GM10847 (cell line): Measurements from ENCODE around the gene BPTF.

Experiments used
- POLR2A ChIP-seq: IDR thresholded peaks from 2 replicates; pipeline ENCODE4 v1.6.1; 2011; ENCODE audit not compliant: insufficient read length; ENCODE audit errors: extremely low read depth

BPTF gene

DNA sequence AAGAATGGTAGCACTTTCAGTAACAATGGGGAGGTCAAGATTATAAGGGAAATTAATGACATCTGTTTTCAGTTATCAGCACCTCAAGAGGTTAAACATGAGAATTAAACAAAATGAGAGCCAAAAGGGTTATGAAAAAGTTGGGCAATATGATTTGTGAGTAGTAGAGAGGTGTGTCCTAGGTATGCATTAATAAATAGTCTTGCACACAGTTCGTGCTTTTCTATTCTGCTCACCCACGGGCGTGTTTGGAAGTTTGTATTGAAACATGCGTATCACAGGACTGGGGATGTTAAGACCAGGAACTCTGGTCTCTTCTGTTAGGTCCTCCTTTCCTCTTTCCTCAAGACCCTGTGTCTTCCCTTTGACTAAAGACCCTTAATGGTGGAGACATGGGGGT lies 6.0 kb downstream of the BPTF start:
- TF ChIP-seq POLR2A, result no peak

DNA sequence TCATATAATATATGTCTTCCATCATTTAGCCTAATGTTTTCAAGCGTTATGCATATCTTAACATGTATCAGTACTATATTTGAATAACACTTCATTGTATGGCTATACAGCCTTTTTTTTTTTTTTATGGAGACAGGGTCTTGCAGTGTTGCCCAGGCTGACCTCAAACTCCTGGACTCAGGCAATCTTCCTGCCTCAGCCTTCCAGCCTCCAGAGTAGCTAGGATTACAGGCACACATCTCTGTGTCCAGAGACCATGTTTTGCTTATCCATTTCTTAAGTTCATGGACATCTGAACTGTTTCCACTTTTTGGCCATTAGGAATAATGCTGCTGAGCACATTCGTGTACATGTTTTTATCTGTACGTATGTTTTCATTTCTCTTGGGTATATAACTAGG lies 7.8 kb downstream of the BPTF start:
- TF ChIP-seq POLR2A, result no peak

DNA sequence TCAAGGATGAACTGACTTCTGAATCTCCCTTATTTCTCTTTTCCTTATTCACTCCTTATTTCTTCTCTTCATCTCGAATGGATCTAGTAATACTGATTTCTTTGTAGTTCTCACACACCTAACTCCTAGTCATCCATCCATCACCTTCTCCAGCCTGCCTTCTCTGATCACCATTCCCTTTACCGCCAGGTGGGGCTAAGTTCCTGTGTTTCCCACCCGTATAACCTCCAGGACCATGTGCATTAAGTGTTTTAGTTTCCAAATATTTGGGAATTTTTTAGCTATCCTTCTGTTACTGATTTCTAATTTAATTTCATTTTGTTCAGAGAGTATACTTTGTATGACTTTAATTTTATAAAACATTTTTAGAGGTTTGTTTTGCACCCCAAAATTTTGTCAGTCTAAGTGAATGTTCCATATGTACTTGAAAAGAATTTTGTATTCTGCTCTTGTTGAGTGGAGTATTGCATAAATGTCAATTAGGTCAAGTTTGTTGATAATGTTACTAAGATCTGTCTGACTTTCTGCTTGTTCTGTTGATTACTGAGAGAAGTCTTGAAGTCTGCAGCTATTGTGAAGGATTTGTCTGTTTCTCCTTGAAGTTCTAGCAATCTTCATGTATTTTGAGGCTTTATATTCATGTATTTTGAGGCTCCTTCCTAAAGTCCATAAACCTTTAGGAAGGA lies 8.8 kb downstream of the BPTF start:
- no peak for TF ChIP-seq POLR2A

DNA sequence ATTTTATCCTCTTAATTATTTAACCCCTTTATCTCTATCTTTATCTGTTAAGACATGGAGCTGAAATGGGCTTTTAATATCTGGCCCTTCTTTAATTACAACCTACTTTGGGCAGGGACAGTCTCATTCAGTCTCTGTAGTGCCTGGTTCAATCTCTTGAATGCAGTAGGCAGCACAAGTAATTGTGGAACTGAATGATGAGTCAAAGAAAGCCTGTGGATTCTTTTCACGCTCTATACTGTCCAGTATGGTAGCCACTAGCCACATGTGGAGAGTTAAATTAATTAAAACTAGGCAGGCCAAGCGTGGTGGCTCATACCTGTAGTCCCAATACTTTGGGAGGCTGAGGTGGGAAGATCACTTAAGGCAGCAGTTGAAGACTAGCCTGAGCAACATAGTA lies 9.3 kb downstream of the BPTF start:
- TF ChIP-seq POLR2A, result no peak

DNA sequence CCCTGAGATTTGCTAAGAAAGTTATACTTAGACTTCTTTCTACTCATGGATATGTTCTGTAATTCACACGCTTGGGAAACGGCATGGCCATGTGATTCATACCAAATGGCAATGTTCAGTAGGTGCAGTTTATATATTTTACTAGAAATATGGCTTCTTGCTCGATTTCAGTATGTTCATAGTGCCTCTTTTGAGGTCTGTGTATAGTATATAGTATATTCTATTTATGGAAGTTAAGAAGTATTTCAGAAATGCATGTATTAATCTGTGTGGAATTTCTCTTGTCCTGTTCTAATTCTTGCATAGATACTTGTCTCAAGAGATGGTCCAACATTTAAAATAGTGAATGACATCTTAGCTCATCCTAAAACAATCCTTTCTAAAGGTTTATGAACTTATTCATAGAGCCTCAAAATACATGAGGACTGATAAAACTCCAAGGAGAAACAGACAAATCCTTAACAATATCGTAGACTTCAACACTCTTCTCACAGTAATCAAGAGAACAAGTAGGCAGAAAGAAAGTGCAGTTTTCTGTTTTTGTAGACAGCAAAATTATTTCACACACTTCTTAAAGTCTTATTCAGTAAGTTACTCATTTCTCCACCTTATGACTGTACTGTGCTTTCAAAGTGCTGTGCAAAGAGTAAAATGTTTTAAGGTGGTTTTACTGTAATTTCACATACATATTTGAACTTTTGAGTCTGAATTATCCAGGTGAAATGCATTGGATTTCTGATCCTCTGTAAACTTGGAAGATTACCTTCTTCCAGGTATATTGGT lies 11.1 kb downstream of the BPTF start:
- no peak for TF ChIP-seq POLR2A

DNA sequence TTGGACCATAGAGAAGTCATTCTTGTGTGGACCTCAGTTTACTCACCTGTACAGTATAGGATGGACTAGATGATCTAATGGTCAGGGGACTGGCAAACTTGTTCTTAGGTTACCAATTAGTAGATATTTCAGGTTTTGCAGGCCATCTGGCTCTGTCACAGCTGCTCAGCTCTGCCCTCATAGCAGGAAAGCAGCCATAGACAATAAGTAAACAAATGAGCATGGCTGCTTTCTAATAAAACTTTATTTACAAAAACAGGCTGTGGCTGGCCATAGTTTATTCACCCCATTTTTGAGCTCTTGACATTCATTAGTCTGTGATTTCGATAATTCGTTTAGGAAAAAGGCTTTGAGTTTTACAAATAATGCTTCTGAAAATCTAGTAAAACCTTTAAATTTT lies 12.7 kb downstream of the BPTF start:
- TF ChIP-seq POLR2A, result no peak

DNA sequence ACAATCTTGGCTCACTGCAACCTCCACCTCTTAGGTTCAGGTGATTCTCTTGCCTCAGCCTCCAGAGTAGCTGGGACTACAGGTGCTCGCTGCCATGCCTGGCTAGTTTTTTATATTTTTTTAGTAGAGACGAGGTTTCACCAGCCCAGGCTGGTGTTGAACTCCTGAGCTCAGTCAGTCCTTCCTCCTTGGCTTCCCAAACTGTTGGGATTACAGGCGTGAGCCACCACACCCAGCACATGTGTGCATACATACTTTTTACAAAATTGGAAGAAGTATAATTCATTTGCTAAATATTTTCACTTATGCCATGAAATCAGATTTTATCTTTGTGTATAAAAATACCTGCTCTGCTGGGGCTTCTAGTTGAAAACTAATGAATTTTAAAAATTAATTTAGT lies 13.2 kb downstream of the BPTF start:
- no peak for TF ChIP-seq POLR2A

DNA sequence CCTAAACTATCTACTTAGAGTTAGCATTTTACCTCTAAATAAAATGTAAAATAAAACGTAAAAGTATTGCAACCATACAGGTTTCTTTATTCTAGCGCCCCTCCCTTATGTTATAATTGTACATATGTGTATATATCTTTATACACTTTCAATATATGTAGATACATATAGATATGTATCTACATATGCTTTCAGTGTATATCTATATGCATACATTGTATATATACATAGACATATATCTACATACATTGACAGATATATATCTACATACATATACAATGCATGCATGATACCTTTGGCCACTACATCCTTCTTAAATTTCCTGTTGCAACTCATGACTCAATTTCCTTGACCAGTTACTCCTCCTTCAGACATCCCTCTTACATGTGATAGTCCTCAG lies 16.7 kb downstream of the BPTF start:
- TF ChIP-seq POLR2A, result no peak

DNA sequence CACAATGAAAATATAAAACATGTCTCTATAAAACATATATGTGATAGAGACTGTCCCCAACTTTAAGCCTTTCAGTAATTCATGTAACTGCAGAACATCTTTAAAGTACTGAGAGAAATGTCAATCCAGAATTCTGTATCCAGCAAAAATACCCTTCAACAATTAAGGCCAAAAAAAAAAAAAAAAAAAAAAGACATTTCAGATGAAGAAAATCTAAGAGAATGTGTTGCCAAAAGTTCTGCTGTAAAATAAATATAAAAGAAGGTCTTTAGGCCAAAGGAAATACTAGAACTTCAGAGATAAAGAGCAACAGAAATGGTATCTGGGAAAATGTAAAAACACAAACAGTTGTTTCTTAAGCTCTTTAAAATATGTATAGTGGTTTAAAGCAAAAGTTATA lies 17.3 kb downstream of the BPTF start:
- no peak for TF ChIP-seq POLR2A

DNA sequence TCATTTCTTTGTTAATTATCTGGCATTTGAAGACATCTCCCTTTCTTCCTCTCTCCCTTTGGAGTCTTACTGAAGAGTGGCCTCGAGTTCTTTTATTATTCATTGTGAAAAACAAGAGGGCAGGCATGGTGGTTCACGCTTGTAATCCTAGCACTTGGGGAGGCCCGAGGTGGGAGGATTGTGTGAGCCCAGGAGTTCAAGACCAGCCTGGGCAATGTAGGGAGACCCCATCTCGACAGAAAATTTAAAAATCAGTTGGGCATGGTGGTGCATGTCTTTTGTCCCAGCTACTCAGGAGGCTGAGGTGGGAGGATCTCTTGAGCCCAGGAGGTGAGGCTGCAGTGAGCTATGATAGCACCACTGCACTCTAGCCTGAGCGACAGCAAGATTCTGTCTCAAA lies 20.1 kb downstream of the BPTF start:
- TF ChIP-seq POLR2A, result no peak

DNA sequence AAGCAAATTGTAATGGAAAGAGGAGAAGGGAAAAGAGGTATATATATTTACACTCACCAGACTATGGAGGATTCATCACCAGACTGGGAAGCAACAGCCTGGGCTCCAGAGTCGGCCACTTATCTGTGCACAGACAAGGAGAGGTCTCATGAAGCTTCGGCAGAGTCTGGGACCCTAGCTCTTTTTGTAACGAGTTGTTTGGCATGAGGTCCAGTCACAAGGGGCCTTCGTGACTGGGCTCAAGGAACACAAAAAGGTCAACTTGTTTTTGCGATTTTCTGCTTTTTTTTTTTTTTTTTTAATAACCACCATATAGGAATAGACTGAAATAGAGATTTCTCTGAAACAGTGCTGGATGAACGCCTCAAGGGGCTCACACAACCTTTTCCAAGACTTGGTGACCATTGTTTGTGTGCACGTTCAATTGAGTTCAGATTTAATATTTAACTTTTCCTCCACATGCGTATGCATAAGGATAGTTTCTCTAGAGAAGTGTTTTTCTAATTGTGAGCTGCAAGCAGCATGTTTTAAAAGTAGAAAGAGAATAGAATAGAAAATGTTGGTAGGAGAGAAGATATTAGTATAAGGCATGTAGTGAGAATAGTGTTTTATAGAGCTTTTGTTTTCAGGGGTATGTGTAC lies 25.8 kb downstream of the BPTF start:
- TF ChIP-seq POLR2A, result no peak

DNA sequence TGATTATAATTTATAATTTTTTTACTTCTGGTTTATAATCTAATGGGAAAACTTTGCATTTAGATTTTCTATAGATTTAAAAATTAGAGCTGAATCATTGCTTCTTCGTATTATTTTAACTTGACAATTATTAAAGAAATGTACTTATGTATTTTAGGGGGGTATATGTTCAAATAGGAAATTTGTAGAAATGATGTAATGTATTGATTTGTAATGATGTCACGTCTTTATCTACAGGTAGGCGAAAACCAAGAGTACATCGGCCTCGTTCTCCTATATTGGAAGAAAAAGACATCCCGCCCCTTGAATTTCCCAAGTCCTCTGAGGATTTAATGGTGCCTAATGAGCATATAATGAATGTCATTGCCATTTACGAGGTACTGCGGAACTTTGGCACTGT lies 28.4 kb downstream of the BPTF start:
- TF ChIP-seq POLR2A, result no peak

DNA sequence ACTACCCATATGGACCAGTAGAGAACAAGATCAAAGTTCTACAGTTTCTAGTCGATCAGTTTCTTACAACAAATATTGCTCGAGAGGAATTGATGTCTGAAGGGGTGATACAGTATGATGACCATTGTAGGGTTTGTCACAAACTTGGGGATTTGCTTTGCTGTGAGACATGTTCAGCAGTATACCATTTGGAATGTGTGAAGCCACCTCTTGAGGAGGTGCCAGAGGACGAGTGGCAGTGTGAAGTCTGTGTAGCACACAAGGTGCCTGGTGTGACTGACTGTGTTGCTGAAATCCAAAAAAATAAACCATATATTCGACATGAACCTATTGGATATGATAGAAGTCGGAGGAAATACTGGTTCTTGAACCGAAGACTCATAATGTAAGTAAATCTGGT lies 29.1 kb downstream of the BPTF start:
- no peak for TF ChIP-seq POLR2A

DNA sequence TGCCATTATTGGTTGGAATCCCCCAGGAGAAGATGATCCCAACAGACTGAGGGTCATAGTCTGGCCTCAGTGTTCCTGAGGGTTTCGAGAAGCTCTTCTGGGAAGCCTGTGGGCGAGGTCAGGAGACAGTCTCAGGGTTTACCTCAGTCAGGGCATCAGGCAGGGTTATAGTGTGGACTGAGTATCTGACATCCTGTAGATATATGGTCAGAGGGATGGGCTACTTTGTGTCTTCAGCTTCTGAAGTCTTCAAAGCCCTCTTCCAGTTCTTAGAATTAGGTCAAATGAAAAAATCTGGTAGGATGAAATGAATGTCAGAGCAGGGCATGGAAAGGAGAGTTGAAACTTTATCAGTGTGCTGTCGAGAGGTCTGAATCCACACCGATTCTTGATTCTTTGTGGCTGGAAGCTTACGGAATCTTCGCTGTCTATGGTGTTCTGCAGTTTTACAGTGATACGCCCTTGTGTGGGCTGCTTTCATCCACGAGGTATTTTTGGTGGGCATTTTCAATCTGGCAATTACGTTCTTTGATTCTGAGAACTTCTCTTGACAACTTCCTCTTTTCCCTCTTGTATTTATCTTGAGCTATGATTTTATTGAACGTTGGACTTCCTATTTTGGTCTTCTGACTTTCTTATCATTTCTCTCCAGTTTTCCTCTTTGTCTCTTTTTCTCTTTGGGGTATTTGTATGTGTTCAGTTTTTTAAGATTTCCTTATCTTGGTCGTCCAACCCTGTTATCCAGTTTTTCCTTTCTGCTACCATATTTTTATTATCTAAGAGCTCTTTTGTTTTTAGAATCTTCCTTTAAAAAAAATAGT lies 30.4 kb downstream of the BPTF start:
- TF ChIP-seq POLR2A, result no peak

DNA sequence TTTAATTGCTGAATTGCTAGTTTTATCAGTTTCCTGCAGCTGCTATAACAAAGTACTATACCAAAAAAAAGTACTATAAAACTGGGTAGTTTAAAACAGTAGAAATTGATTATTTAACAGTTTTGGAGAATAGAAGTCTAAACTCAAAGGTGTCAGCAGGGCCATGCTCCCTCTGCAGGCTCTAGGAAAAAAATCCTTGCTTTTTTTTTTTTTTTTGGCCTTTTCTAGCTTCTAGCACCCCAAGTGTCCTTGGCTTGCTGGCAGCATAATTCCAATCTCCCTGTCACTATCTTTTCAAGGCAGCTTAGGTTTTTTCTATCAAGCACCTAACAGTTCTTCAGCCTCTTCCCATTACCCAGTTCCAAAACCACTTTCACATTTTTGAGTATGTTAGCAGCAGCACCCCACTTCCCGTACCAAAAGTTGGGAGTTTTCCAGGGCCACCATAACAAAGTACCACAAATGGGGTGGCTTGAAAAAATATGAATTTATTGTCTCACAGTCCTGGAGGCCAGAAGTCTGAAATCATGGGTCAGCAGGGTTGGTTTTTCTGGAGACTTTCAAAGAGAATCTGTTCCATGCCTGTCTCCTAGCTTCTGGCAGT lies 37.4 kb downstream of the BPTF start:
- no peak for TF ChIP-seq POLR2A
